ENCODE data around the gene SRA1.

SRA1 gene

GRCh38 chr5:140573683-140574082, 16.4 kb upstream of the SRA1 start:
- 88 to 89% methylated on average over 7 of the region's 7 CpGs for WGBS, 2 experiments
- no peaks in the 10 kb centered on the region for H3K36me3 ChIP-seq (ENCODE audit: control insufficient read depth, insufficient read depth, low read length)
- no peaks in the 10 kb centered on the region for H3K4me1 ChIP-seq (ENCODE audit: control insufficient read depth, insufficient read depth, low read length)
- no peak overlapping the region for H3K4me3 ChIP-seq (ENCODE audit: insufficient read depth, low read depth, low read length)
- no peak overlapping the region for H3K27ac ChIP-seq (ENCODE audit: insufficient read depth, low read depth, low read length, poor library complexity, severe bottlenecking)
- H3K27me3 ChIP-seq (ENCODE audit: control insufficient read depth, insufficient read depth, low read length, poor library complexity, severe bottlenecking) = no peaks in the 10 kb centered on the region
- no peaks in the 10 kb centered on the region for H3K9me3 ChIP-seq (ENCODE audit: control insufficient read depth, low read length)

- no peak overlapping the region for H3K4me3 ChIP-seq (ENCODE audit: insufficient read depth, low read depth, low read length)
- H3K4me1 ChIP-seq (ENCODE audit: control insufficient read depth, insufficient read depth, low read length) = no peaks in the 10 kb centered on the region
- H3K36me3 ChIP-seq (ENCODE audit: control insufficient read depth, insufficient read depth, low read length) = peaks cover 15% of the 10 kb centered on the region
- 88 to 94% methylated on average over 5 of the region's 5 CpGs for WGBS, 2 experiments
- H3K9me3 ChIP-seq (ENCODE audit: control insufficient read depth, low read length) = no peaks in the 10 kb centered on the region
- no peaks in the 10 kb centered on the region for H3K27me3 ChIP-seq (ENCODE audit: control insufficient read depth, insufficient read depth, low read length, poor library complexity, severe bottlenecking)
- H3K27ac ChIP-seq (ENCODE audit: insufficient read depth, low read depth, low read length, poor library complexity, severe bottlenecking) = no peak overlapping the region
These were observed 13.8 kb upstream of the SRA1 start for GRCh38 chr5:140571105-140571504.

GRCh38 chr5:140570488-140570887, 13.2 kb upstream of the SRA1 start:
- no peaks in the 10 kb centered on the region for H3K9me3 ChIP-seq (ENCODE audit: control insufficient read depth, low read length)
- H3K27ac ChIP-seq (ENCODE audit: insufficient read depth, low read depth, low read length, poor library complexity, severe bottlenecking) = no peak overlapping the region
- WGBS, 2 experiments = 91 to 92% methylated on average over 1 of the region's 1 CpG

GRCh38 chr5:140570058-140570457, 12.8 kb upstream of the SRA1 start:
- H3K4me1 ChIP-seq (ENCODE audit: control insufficient read depth, insufficient read depth, low read length) = peaks cover 6% of the 10 kb centered on the region
- no peak overlapping the region for H3K27ac ChIP-seq (ENCODE audit: insufficient read depth, low read depth, low read length, poor library complexity, severe bottlenecking)
- peaks cover 15% of the 10 kb centered on the region for H3K36me3 ChIP-seq (ENCODE audit: control insufficient read depth, insufficient read depth, low read length)
- 90 to 96% methylated on average over 4 of the region's 4 CpGs for WGBS, 2 experiments
- H3K4me3 ChIP-seq (ENCODE audit: insufficient read depth, low read depth, low read length) = no peak overlapping the region
- H3K9me3 ChIP-seq (ENCODE audit: control insufficient read depth, low read length) = no peaks in the 10 kb centered on the region
- no peaks in the 10 kb centered on the region for H3K27me3 ChIP-seq (ENCODE audit: control insufficient read depth, insufficient read depth, low read length, poor library complexity, severe bottlenecking)

More at GRCh38 chr5:140570488-140570887, 13.2 kb upstream of the SRA1 start:
- Histone ChIP-seq H3K36me3 (ENCODE audit: control insufficient read depth, insufficient read depth, low read length) (peaks cover 15% of the 10 kb centered on the region), H3K4me1 (ENCODE audit: control insufficient read depth, insufficient read depth, low read length) (peaks cover 4% of the 10 kb centered on the region), H3K4me3 (ENCODE audit: insufficient read depth, low read depth, low read length) (no peak overlapping the region), H3K27me3 (ENCODE audit: control insufficient read depth, insufficient read depth, low read length, poor library complexity, severe bottlenecking) (no peaks in the 10 kb centered on the region)

- Histone ChIP-seq H3K4me3 (ENCODE audit: insufficient read depth, low read depth, low read length) (no peak overlapping the region), H3K4me1 (ENCODE audit: control insufficient read depth, insufficient read depth, low read length) (peaks cover 6% of the 10 kb centered on the region), H3K27me3 (ENCODE audit: control insufficient read depth, insufficient read depth, low read length, poor library complexity, severe bottlenecking) (no peaks in the 10 kb centered on the region), H3K9me3 (ENCODE audit: control insufficient read depth, low read length) (no peaks in the 10 kb centered on the region), H3K36me3 (ENCODE audit: control insufficient read depth, insufficient read depth, low read length) (peaks cover 15% of the 10 kb centered on the region), H3K27ac (ENCODE audit: insufficient read depth, low read depth, low read length, poor library complexity, severe bottlenecking) (no peak overlapping the region)
- 89 to 90% methylated on average over 4 of the region's 4 CpGs for WGBS, 2 experiments
These were observed 11.9 kb upstream of the SRA1 start for GRCh38 chr5:140569197-140569596.

- no peak overlapping the region for H3K27ac ChIP-seq (ENCODE audit: insufficient read depth, low read depth, low read length, poor library complexity, severe bottlenecking)
- H3K36me3 ChIP-seq (ENCODE audit: control insufficient read depth, insufficient read depth, low read length) = peaks cover 15% of the 10 kb centered on the region
- no peaks in the 10 kb centered on the region for H3K27me3 ChIP-seq (ENCODE audit: control insufficient read depth, insufficient read depth, low read length, poor library complexity, severe bottlenecking)
- H3K4me1 ChIP-seq (ENCODE audit: control insufficient read depth, insufficient read depth, low read length) = peaks cover 8% of the 10 kb centered on the region
- no peak overlapping the region for H3K4me3 ChIP-seq (ENCODE audit: insufficient read depth, low read depth, low read length)
- 90 to 95% methylated on average over 2 of the region's 2 CpGs for WGBS, 2 experiments
- H3K9me3 ChIP-seq (ENCODE audit: control insufficient read depth, low read length) = no peaks in the 10 kb centered on the region
These were observed 11.3 kb upstream of the SRA1 start for GRCh38 chr5:140568443-140569063.

GRCh38 chr5:140567871-140568270, 10.6 kb upstream of the SRA1 start:
- Histone ChIP-seq H3K4me1 (ENCODE audit: control insufficient read depth, insufficient read depth, low read length) (peaks cover 13% of the 10 kb centered on the region), H3K36me3 (ENCODE audit: control insufficient read depth, insufficient read depth, low read length) (peaks cover 15% of the 10 kb centered on the region), H3K27me3 (ENCODE audit: control insufficient read depth, insufficient read depth, low read length, poor library complexity, severe bottlenecking) (no peaks in the 10 kb centered on the region), H3K9me3 (ENCODE audit: control insufficient read depth, low read length) (no peaks in the 10 kb centered on the region), H3K27ac (ENCODE audit: insufficient read depth, low read depth, low read length, poor library complexity, severe bottlenecking) (no peak overlapping the region), H3K4me3 (ENCODE audit: insufficient read depth, low read depth, low read length) (no peak overlapping the region)
- 94 to 97% methylated on average over 13 of the region's 13 CpGs for WGBS, 2 experiments

GRCh38 chr5:140567136-140567818, 10.0 kb upstream of the SRA1 start:
- no peak overlapping the region for H3K27ac ChIP-seq (ENCODE audit: insufficient read depth, low read depth, low read length, poor library complexity, severe bottlenecking)
- H3K36me3 ChIP-seq (ENCODE audit: control insufficient read depth, insufficient read depth, low read length) = peaks cover 15% of the 10 kb centered on the region
- no peaks in the 10 kb centered on the region for H3K27me3 ChIP-seq (ENCODE audit: control insufficient read depth, insufficient read depth, low read length, poor library complexity, severe bottlenecking)
- H3K9me3 ChIP-seq (ENCODE audit: control insufficient read depth, low read length) = no peaks in the 10 kb centered on the region
- no peak overlapping the region for H3K4me3 ChIP-seq (ENCODE audit: insufficient read depth, low read depth, low read length)
- 95% methylated on average over 22 of the region's 22 CpGs for WGBS, 2 experiments
- peaks cover 13% of the 10 kb centered on the region for H3K4me1 ChIP-seq (ENCODE audit: control insufficient read depth, insufficient read depth, low read length)

- Histone ChIP-seq H3K27ac (ENCODE audit: insufficient read depth, low read depth, low read length, poor library complexity, severe bottlenecking) (no peak overlapping the region), H3K36me3 (ENCODE audit: control insufficient read depth, insufficient read depth, low read length) (peaks cover 15% of the 10 kb centered on the region), H3K4me3 (ENCODE audit: insufficient read depth, low read depth, low read length) (no peak overlapping the region), H3K4me1 (ENCODE audit: control insufficient read depth, insufficient read depth, low read length) (peaks cover 13% of the 10 kb centered on the region), H3K27me3 (ENCODE audit: control insufficient read depth, insufficient read depth, low read length, poor library complexity, severe bottlenecking) (no peaks in the 10 kb centered on the region), H3K9me3 (ENCODE audit: control insufficient read depth, low read length) (no peaks in the 10 kb centered on the region)
- WGBS, 2 experiments = 93 to 95% methylated on average over 5 of the region's 5 CpGs
These were observed 9.4 kb upstream of the SRA1 start for GRCh38 chr5:140566665-140567064.

GRCh38 chr5:140565780-140566095, 8.5 kb upstream of the SRA1 start:
- no peaks in the 10 kb centered on the region for H3K27me3 ChIP-seq (ENCODE audit: control insufficient read depth, insufficient read depth, low read length, poor library complexity, severe bottlenecking)
- H3K36me3 ChIP-seq (ENCODE audit: control insufficient read depth, insufficient read depth, low read length) = peaks cover 15% of the 10 kb centered on the region
- H3K4me1 ChIP-seq (ENCODE audit: control insufficient read depth, insufficient read depth, low read length) = peaks cover 13% of the 10 kb centered on the region
- no peak overlapping the region for H3K27ac ChIP-seq (ENCODE audit: insufficient read depth, low read depth, low read length, poor library complexity, severe bottlenecking)
- no peaks in the 10 kb centered on the region for H3K9me3 ChIP-seq (ENCODE audit: control insufficient read depth, low read length)
- WGBS, 2 experiments = 90 to 95% methylated on average over 4 of the region's 4 CpGs
- peak overlapping the region; percentile 89 for H3K4me3 ChIP-seq (ENCODE audit: insufficient read depth, low read depth, low read length)
